HEK293 (cell line): ENCODE measurements around the gene PRPF31.
A peak's percentile ranks its signal among the peaks of the same experiment; 100 is the strongest.

Source experiments
- CTCF ChIP-seq: fragments of 450-650 bp; formaldehyde crosslinking; IDR thresholded peaks from 2 replicates; pipeline ENCODE4 v1.5.1; 2016; ENCODE audit warnings: missing biosample characterization, missing genetic modification characterization
- MZF1 ChIP-seq: fragments of 450-650 bp; formaldehyde crosslinking; IDR thresholded peaks from 2 replicates; pipeline ENCODE4 v1.5.1; 2017; ENCODE audit warnings: missing biosample characterization, missing genetic modification characterization, borderline replicate concordance
- PBX3 ChIP-seq: sonication (generic); formaldehyde crosslinking; IDR thresholded peaks from 2 replicates; pipeline ENCODE4 v1.8.1; 2022; ENCODE audit warnings: mild to moderate bottlenecking, moderate library complexity, missing genetic modification reagents
- SCRT1 ChIP-seq: fragments of 450-650 bp; formaldehyde crosslinking; IDR thresholded peaks from 2 replicates; pipeline ENCODE4 v1.5.1; 2016; ENCODE audit warnings: missing biosample characterization, missing genetic modification characterization, borderline replicate concordance
- SP2 ChIP-seq: fragments of 450-650 bp; formaldehyde crosslinking; IDR thresholded peaks from 2 replicates; pipeline ENCODE4 v1.5.1; 2016; ENCODE audit warnings: missing biosample characterization, missing genetic modification characterization
- SP3 ChIP-seq: fragments of 450-650 bp; formaldehyde crosslinking; IDR thresholded peaks from 2 replicates; pipeline ENCODE4 v1.5.1; 2016; ENCODE audit warnings: missing biosample characterization, missing genetic modification characterization
- ZFHX2 ChIP-seq: fragments of 450-650 bp; formaldehyde crosslinking; conservative IDR thresholded peaks from 2 replicates; pipeline ENCODE4 v1.5.1; 2016; ENCODE audit warnings: missing biosample characterization, missing genetic modification characterization
- ZNF18 ChIP-seq: fragments of 450-650 bp; formaldehyde crosslinking; IDR thresholded peaks from 2 replicates; pipeline ENCODE4 v1.5.1; 2016; ENCODE audit warnings: missing biosample characterization, missing genetic modification characterization
- ZNF239 ChIP-seq: fragments of 450-650 bp; formaldehyde crosslinking; IDR thresholded peaks from 2 replicates; pipeline ENCODE4 v1.5.1; 2016; ENCODE audit warnings: missing biosample characterization, missing genetic modification characterization
- ZNF280D ChIP-seq: fragments of 450-650 bp; formaldehyde crosslinking; IDR thresholded peaks from 2 replicates; pipeline ENCODE4 v1.5.1; 2016; ENCODE audit warnings: missing biosample characterization, missing genetic modification characterization
- ZNF391 ChIP-seq: fragments of 450-650 bp; formaldehyde crosslinking; IDR thresholded peaks from 2 replicates; pipeline ENCODE4 v1.5.1; 2016; ENCODE audit warnings: low read depth, missing biosample characterization, missing genetic modification characterization, borderline replicate concordance
- ZNF394 ChIP-seq: fragments of 450-650 bp; formaldehyde crosslinking; IDR thresholded peaks from 2 replicates; pipeline ENCODE4 v1.5.1; 2016; ENCODE audit warnings: missing biosample characterization, missing genetic modification characterization, mild to moderate bottlenecking, moderate library complexity, borderline replicate concordance
- ZNF560 ChIP-seq: fragments of 450-650 bp; formaldehyde crosslinking; IDR thresholded peaks from 2 replicates; pipeline ENCODE4 v1.5.1; 2017; ENCODE audit warnings: missing biosample characterization, missing genetic modification characterization, borderline replicate concordance
- ZNF561 ChIP-seq: fragments of 450-650 bp; IDR thresholded peaks from 2 replicates; pipeline ENCODE4 v1.5.1; 2018; ENCODE audit warnings: missing biosample characterization, missing genetic modification characterization, borderline replicate concordance
- ZNF623 ChIP-seq: fragments of 450-650 bp; formaldehyde crosslinking; IDR thresholded peaks from 2 replicates; pipeline ENCODE4 v1.5.1; 2016; ENCODE audit warnings: missing biosample characterization, missing genetic modification characterization
- ZNF626 ChIP-seq: fragments of 450-650 bp; sonication (Bioruptor Pico); formaldehyde crosslinking; IDR thresholded peaks from 2 replicates; pipeline ENCODE4 v1.5.1; 2018; ENCODE audit warnings: missing biosample characterization, missing genetic modification characterization, inconsistent platforms
- ZNF670 ChIP-seq: fragments of 450-650 bp; formaldehyde crosslinking; IDR thresholded peaks from 2 replicates; pipeline ENCODE4 v1.5.1; 2016; ENCODE audit warnings: missing biosample characterization, missing genetic modification characterization, low read depth
- ZNF692 ChIP-seq: fragments of 450-650 bp; formaldehyde crosslinking; IDR thresholded peaks from 2 replicates; pipeline ENCODE4 v1.5.1; 2016; ENCODE audit warnings: missing biosample characterization, missing genetic modification characterization
- ZNF768 ChIP-seq: fragments of 450-650 bp; formaldehyde crosslinking; IDR thresholded peaks from 2 replicates; pipeline ENCODE4 v1.5.1; 2018; ENCODE audit warnings: missing biosample characterization, mild to moderate bottlenecking, missing genetic modification characterization
- TF ChIP-seq, protein P1 (sequence below): fragments of 450-650 bp; formaldehyde crosslinking; IDR thresholded peaks from 2 replicates; pipeline ENCODE4 v1.5.1; 2016; ENCODE audit warnings: missing biosample characterization, missing genetic modification characterization
- TF ChIP-seq, protein P2 (sequence below): fragments of 450-650 bp; formaldehyde crosslinking; IDR thresholded peaks from 2 replicates; pipeline ENCODE4 v1.5.1; 2016; ENCODE audit warnings: missing biosample characterization, missing genetic modification characterization, borderline replicate concordance
- TF ChIP-seq, protein P3 (sequence below): fragments of 450-650 bp; formaldehyde crosslinking; IDR thresholded peaks from 2 replicates; pipeline ENCODE4 v1.5.1; 2016; ENCODE audit warnings: missing biosample characterization, missing genetic modification characterization

Gene PRPF31

DNA sequence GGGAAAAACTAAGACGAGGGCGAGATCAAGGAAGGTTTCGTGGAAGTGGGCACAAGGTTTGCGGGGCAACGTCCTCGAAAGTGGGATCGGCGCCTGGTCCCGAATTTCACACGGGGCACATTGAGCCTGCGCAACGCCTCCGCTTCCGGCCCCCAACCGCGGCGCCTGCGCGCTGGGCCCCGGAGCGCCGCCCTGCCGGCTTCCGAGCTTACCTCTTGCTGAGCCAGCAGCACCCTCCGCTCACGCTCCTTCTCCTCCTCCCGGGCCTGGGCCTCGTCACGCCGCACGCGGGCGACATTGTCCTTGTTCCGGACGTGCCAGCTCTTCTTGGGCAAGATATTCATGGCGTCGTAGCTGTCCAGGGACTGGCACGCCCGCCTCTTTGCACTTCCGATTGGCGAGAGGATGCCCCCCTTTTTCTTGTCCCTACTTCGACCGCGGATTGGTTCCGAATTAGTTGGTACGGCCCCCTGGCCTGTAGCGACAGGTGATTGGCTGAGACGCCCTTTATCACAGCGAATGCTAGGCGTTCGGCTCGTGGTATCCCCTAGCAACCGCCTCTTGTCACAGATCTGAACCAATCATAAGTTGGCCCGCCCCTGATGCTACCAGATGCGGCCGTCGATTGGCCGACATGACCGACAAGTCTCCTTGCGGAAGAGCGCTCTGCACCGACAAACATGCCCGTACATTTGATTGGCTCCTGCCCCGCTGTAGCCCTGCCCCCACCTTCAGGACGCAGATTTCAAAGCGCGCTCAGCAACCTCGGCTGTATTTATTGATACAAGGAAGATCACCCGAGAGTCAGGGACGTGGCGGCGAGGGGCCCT is 44.0 kb downstream of the PRPF31 start, which contains the start of gene LENG1 (continued):
- TF ChIP-seq ZNF239 (tag by site-specific recombination) = no peak
- no peak for TF ChIP-seq ZNF560
- TF ChIP-seq ZNF18 (tag by site-specific recombination) = no peak
- TF ChIP-seq ZNF626 (tag by site-specific recombination) = no peak
- no peak for TF ChIP-seq ZNF692 (tag by site-specific recombination)
- TF ChIP-seq MZF1 (tag by site-specific recombination) = peak; percentile 4; the same call in 1 of the 2 replicates
- TF ChIP-seq, protein P1, sequence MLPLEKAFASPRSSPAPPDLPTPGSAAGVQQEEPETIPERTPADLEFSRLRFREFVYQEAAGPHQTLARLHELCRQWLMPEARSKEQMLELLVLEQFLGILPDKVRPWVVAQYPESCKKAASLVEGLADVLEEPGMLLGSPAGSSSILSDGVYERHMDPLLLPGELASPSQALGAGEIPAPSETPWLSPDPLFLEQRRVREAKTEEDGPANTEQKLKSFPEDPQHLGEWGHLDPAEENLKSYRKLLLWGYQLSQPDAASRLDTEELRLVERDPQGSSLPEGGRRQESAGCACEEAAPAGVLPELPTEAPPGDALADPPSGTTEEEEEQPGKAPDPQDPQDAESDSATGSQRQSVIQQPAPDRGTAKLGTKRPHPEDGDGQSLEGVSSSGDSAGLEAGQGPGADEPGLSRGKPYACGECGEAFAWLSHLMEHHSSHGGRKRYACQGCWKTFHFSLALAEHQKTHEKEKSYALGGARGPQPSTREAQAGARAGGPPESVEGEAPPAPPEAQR = no peak
- TF ChIP-seq SP3 (tag by site-specific recombination) = peak; percentile 85
- TF ChIP-seq, protein P2, sequence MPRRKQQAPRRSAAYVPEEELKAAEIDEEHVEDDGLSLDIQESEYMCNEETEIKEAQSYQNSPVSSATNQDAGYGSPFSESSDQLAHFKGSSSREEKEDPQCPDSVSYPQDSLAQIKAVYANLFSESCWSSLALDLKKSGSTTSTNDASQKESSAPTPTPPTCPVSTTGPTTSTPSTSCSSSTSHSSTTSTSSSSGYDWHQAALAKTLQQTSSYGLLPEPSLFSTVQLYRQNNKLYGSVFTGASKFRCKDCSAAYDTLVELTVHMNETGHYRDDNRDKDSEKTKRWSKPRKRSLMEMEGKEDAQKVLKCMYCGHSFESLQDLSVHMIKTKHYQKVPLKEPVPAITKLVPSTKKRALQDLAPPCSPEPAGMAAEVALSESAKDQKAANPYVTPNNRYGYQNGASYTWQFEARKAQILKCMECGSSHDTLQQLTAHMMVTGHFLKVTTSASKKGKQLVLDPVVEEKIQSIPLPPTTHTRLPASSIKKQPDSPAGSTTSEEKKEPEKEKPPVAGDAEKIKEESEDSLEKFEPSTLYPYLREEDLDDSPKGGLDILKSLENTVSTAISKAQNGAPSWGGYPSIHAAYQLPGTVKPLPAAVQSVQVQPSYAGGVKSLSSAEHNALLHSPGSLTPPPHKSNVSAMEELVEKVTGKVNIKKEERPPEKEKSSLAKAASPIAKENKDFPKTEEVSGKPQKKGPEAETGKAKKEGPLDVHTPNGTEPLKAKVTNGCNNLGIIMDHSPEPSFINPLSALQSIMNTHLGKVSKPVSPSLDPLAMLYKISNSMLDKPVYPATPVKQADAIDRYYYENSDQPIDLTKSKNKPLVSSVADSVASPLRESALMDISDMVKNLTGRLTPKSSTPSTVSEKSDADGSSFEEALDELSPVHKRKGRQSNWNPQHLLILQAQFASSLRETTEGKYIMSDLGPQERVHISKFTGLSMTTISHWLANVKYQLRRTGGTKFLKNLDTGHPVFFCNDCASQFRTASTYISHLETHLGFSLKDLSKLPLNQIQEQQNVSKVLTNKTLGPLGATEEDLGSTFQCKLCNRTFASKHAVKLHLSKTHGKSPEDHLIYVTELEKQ = no peak
- 0 out of 2 replicates have a peak, but pooled peaks have one; percentile 54 for TF ChIP-seq PBX3 (CRISPR knock-in tag)
- TF ChIP-seq SCRT1 (tag by site-specific recombination) = no peak
- no peak for TF ChIP-seq ZNF670 (tag by site-specific recombination)
- TF ChIP-seq, protein P3, sequence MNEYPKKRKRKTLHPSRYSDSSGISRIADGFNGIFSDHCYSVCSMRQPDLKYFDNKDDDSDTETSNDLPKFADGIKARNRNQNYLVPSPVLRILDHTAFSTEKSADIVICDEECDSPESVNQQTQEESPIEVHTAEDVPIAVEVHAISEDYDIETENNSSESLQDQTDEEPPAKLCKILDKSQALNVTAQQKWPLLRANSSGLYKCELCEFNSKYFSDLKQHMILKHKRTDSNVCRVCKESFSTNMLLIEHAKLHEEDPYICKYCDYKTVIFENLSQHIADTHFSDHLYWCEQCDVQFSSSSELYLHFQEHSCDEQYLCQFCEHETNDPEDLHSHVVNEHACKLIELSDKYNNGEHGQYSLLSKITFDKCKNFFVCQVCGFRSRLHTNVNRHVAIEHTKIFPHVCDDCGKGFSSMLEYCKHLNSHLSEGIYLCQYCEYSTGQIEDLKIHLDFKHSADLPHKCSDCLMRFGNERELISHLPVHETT (tag by site-specific recombination) = no peak
- TF ChIP-seq CTCF = peak; percentile 90
- TF ChIP-seq ZNF394 (tag by site-specific recombination) = no peak
- no peak for TF ChIP-seq ZNF391 (tag by site-specific recombination)
- no peak for TF ChIP-seq ZNF623 (tag by site-specific recombination)
- peak; percentile 86 for TF ChIP-seq ZFHX2 (tag by site-specific recombination)
- no peak for TF ChIP-seq ZNF768 (tag by site-specific recombination)
- peak; percentile 98 for TF ChIP-seq SP2
- TF ChIP-seq ZNF280D = no peak
- 0 out of 2 replicates have a peak, but pooled peaks have one; percentile 29 for TF ChIP-seq ZNF561
